ENCODE measurements around the gene PANK1.

Gene PANK1

DNA sequence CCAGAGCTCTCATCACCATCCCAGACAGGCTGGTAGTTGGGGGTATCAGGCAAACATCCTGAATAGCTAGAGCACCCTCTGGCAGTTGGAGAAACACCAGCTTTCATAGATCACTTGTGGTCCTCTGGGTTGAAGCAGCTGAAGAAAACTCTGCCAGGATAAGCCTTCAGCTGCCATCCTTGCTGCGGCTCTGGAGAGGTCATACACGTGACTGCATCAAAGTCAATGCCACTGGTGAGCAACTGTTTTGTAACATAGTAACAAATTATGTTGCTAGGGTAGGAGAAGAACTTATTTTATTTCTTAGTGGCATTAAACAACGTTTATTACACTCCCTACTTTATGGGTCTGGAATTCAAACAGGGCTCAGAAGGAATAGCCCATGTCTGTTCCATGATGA is 19.2 kb upstream of the PANK1 start:
- no peak overlapping the region for H3K4me3 ChIP-seq
- H3K36me3 ChIP-seq (replicated peaks): no peaks in the 10 kb centered on the region
- no peaks in the 10 kb centered on the region for H3K4me1 ChIP-seq
- in situ Hi-C loops (cut with MboI; ENCODE audit: low sequenced_read_pairs): no loop called here
- DNase-seq (ENCODE audit: low spot score in 2 of 2): no peak
- no peaks in the 10 kb centered on the region for H3K9me3 ChIP-seq
- no peaks in the 10 kb centered on the region for H3K27me3 ChIP-seq (ENCODE audit: low read depth)

DNA sequence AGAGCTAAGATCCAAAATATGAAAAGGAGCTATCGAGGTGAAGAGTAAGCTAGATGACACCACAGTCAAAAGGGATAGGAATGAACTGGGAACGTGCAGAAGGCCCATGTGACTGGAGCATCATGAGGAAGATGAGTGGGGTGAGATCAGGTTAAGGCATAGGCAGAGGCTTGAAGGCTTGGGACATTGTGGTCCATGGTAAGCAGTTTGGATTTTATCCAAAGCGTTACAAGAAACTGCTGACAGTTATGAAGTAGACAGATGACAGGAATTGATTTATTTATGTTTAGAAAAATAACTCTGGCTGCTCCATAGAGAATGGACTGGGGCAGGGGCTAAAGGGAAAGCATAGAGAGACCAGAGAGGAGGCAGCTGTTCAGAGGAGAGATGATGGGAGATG is 18.1 kb upstream of the PANK1 start:
- no peak overlapping the region for H3K4me3 ChIP-seq
- H3K4me1 ChIP-seq: no peaks in the 10 kb centered on the region
- no peaks in the 10 kb centered on the region for H3K36me3 ChIP-seq (replicated peaks)
- in situ Hi-C loops (cut with MboI; ENCODE audit: low sequenced_read_pairs): no loop called here
- no peaks in the 10 kb centered on the region for H3K9me3 ChIP-seq
- DNase-seq (ENCODE audit: low spot score in 2 of 2): no peak
- no peaks in the 10 kb centered on the region for H3K27me3 ChIP-seq (ENCODE audit: low read depth)

DNA sequence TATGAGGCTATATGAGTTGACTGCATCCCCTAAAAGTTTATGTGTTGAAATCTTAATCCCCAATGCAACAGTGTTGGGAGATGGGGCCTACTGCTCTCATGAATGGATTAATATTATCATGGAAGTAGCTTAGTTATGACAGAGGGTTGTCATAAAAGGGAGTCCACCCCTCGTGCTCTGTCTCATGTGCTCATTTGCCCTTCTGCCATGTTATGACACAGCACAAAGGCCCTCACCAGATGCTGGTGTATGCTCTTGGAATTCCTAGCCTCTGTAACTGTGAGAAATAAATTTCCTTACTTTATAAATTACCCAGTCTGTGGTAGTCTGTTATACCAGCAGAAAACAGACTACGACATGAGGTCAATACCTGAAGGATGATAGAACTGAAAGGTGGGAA is 17.6 kb upstream of the PANK1 start:
- no peak for DNase-seq (ENCODE audit: low spot score in 2 of 2)
- no peaks in the 10 kb centered on the region for H3K27me3 ChIP-seq (ENCODE audit: low read depth)
- no peak overlapping the region for H3K4me3 ChIP-seq
- no peaks in the 10 kb centered on the region for H3K9me3 ChIP-seq
- H3K36me3 ChIP-seq (replicated peaks): no peaks in the 10 kb centered on the region
- no peaks in the 10 kb centered on the region for H3K4me1 ChIP-seq
- in situ Hi-C loops (cut with MboI; ENCODE audit: low sequenced_read_pairs): no loop called here

DNA sequence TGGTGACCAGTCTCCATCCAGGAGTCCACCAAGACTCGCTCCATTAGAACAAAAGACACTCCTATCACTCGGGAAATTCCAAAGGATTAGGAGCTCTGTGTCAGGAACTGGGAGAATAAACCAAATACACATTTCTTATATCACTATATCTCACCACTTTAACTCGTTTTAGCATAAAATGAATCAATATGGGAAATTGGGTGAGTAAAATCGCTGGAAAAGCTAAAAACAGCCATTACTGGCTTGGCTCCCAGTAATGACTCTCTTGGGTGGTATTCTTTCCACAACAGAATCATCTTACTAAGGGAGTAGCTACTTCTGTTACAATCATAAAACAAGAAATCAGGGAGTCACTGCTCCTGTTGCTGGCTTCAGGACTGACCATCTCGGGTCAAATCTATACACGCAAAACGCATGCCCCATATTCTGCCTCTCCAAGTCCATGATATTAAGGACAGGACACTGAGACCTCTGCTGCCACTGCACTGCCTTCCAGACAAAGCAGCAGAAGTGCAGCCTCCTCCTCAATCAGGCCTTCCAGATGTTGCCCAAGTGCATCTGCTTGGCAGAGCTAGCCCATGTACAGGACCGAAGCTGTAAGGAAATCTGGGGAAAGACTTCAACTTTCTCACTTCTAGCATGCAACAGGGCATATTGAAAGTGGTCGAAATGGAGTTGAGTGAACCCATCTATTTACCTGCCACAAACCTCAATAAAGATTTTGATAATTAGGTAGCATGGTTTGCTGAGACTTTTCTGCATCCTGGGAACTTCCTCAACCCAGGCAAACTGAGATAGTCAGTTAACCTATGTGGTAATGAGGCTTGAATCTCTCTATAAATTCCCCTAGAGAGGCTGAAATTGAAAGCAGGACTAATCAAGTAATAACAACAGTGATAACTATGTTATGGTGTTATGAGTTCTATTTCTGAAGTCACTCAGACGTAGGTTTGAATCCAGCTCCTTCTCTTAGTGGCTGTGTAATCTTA is 14.4 kb upstream of the PANK1 start:
- Histone ChIP-seq H3K9me3 (no peaks in the 10 kb centered on the region), H3K4me1 (peaks cover 6% of the 10 kb centered on the region; the same call in 1 of the 2 replicates), H3K4me3 (no peak overlapping the region), H3K27me3 (ENCODE audit: low read depth) (no peaks in the 10 kb centered on the region), H3K36me3 (replicated peaks) (no peaks in the 10 kb centered on the region)
- DNase-seq (ENCODE audit: low spot score in 2 of 2): no peak
- in situ Hi-C loops (cut with MboI; ENCODE audit: low sequenced_read_pairs): no loop called here

DNA sequence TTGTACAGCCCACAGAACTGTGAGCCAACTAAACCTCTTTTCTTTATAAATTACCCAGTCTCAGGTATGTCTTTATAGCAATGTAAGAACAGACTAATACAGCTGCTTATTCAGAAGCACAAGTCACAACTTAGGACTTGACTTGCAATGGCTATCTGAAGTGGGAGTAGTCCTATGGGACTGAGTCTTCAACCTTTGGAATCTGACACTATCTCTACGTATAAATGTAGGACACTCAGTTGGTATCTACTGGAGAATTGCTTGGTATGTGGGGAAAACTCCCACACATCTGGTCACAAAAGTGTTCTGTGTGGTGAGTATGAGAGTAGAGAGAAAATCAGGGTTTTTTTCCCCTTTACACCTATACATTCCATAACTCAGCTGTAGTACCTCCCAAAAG is 12.3 kb upstream of the PANK1 start:
- Histone ChIP-seq H3K27me3 (ENCODE audit: low read depth) (no peaks in the 10 kb centered on the region), H3K9me3 (no peaks in the 10 kb centered on the region), H3K4me1 (peaks cover 6% of the 10 kb centered on the region; the same call in 1 of the 2 replicates), H3K4me3 (no peak overlapping the region), H3K36me3 (replicated peaks) (no peaks in the 10 kb centered on the region)
- in situ Hi-C loops (cut with MboI; ENCODE audit: low sequenced_read_pairs): no loop called here
- DNase-seq (ENCODE audit: low spot score in 2 of 2): no peak

DNA sequence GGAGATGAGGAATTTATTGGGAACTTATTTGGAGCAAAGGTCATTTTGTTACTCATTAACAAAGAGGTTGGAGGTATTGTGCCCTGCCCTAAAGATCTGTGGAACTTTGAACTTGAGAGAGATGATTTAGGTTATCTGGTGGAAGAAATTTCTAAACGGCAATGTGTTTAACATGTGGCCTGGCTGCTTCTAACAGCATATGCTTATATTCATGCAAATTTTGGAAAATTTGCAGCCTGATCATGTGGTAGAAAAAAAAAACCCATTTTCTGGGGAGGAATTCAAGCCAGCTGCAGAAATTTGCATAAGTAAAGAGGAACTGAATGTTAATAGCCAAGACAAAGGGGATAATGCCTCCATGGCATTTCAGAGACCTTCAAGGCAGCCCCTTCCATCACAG is 10.7 kb upstream of the PANK1 start:
- H3K4me3 ChIP-seq: no peak overlapping the region
- no peaks in the 10 kb centered on the region for H3K27me3 ChIP-seq (ENCODE audit: low read depth)
- no peaks in the 10 kb centered on the region for H3K9me3 ChIP-seq
- in situ Hi-C loops (cut with MboI; ENCODE audit: low sequenced_read_pairs): no loop called here
- DNase-seq (ENCODE audit: low spot score in 2 of 2): no peak
- H3K36me3 ChIP-seq (replicated peaks): no peaks in the 10 kb centered on the region
- H3K4me1 ChIP-seq: peaks cover 6% of the 10 kb centered on the region; the same call in 1 of the 2 replicates

DNA sequence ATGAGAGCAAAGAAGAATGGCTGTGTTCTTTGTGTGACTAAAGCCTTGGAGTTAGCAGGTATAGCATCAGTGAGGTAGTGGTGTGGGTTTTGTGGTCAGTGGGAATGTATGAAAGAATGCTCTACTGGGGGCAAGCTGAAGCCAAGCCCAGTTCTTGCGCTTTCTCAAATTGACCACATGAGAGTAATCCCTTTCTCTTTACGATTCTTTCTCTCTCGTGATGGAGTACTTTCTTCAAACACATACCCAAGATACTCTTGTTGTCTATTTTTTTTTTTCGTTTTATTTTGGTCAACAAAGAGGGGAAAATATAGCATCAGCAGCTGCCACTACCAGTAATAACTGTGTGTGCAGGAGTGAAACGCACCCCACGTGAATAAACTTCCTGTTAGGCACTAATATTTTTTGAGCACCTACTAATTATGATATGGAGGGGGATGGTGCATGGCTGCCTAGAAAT is 8.4 kb upstream of the PANK1 start:
- Histone ChIP-seq H3K36me3 (replicated peaks) (no peaks in the 10 kb centered on the region), H3K4me3 (no peak overlapping the region), H3K9me3 (no peaks in the 10 kb centered on the region), H3K4me1 (peaks cover 6% of the 10 kb centered on the region; the same call in 1 of the 2 replicates), H3K27me3 (ENCODE audit: low read depth) (no peaks in the 10 kb centered on the region)
- DNase-seq (ENCODE audit: low spot score in 2 of 2): no peak
- in situ Hi-C loops (cut with MboI; ENCODE audit: low sequenced_read_pairs): no loop called here

DNA sequence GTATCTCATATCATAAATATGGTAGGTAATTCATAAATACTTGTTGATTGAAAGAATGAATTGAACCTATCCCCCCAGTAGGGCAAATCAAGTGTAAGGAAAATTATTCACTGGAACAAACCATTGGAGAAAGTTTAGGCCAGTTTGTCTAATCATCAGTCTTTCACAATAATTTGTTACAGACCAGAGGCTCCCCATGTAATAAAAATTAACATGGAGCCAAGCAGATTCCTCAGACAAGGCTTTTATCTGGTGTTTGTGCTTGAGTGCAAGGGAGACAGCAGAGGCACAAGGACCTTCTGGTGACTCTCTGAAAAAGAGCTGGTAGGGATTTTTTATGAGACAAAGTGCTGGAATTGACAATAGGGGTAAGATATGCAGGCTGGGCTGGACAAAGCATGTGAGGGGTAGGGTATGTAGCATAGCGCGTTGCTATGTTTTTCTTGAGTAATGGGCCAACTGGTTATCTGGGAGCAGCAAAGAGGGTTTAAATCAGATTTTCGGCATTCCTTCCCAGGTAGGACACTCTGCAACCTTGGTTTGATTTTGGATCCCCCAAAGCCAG is 7.8 kb upstream of the PANK1 start:
- no peaks in the 10 kb centered on the region for H3K27me3 ChIP-seq (ENCODE audit: low read depth)
- no peaks in the 10 kb centered on the region for H3K9me3 ChIP-seq
- in situ Hi-C loops (cut with MboI; ENCODE audit: low sequenced_read_pairs): no loop called here
- H3K4me3 ChIP-seq: no peak overlapping the region
- H3K4me1 ChIP-seq: peaks cover 6% of the 10 kb centered on the region; the same call in 1 of the 2 replicates
- DNase-seq (ENCODE audit: low spot score in 2 of 2): no peak
- no peaks in the 10 kb centered on the region for H3K36me3 ChIP-seq (replicated peaks)

DNA sequence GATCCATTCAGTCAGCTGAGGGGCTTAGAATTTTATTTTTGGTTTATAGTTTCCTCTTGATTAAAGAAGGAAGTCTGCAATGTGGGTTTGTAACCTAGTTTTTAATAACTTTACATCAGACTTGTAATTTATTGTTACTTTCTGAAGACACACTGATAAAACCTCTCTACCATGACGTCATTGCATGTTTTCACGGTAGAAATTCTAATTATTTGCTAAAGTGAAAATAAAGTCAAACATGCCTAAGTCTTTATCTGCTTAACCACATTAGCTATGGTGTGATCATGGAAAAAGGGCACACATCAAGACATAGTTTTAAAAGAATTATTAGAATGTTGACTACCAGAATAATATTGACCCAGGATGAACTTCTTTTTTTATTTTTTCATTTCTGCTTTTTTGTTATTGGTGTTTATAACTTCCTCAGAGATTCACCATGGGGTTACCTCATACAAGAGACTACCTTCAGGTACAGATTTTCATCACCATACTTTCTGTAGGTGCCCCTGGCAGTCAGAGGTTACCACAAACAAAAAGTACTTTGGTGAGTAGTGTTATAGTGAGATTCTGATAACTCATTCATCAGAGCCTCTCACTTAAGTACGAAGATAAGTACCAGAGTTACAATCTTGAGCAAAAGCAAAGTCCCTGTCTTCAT is 7.0 kb upstream of the PANK1 start:
- peaks cover 11% of the 10 kb centered on the region for H3K4me1 ChIP-seq
- H3K9me3 ChIP-seq: no peaks in the 10 kb centered on the region
- no peaks in the 10 kb centered on the region for H3K36me3 ChIP-seq (replicated peaks)
- in situ Hi-C loops (cut with MboI; ENCODE audit: low sequenced_read_pairs): no loop called here
- H3K4me3 ChIP-seq: no peak overlapping the region
- H3K27me3 ChIP-seq (ENCODE audit: low read depth): no peaks in the 10 kb centered on the region
- no peak for DNase-seq (ENCODE audit: low spot score in 2 of 2)

DNA sequence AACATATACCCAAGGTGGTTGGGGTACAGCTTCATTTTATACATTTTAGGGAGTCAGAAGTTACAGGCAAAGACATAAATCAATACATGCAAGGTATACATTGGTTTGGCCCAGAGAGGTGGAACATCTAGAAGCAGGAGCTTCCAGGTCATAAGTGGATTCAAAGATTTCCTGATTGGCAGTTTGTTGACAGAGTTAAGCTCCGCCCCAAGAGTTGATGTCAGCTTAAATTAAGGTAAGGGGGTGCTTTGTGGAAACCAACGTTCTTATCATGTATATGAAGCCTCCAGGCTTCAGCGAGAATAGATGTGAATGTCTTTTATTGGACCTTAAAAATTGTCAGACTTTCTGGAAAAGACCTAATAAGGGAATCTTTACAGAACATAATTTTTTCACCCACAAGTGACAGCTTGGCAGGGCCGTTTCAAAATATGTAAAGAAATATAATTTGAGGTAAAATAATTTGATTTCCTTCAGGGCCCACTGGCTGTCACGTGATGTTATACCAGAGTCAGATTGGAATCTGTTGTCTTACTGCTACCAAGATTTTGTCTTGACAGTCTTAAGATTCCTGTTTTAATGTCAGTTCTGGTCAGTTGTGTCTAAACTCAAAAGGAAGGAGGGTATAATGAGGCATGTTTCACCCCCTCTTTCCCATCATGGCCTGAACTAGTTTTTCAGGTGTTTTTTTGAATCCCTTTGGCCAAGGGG is 6.3 kb upstream of the PANK1 start:
- Histone ChIP-seq H3K9me3 (no peaks in the 10 kb centered on the region), H3K4me3 (no peak overlapping the region), H3K36me3 (replicated peaks) (no peaks in the 10 kb centered on the region), H3K4me1 (peaks cover 18% of the 10 kb centered on the region), H3K27me3 (ENCODE audit: low read depth) (no peaks in the 10 kb centered on the region)
- in situ Hi-C loops (cut with MboI; ENCODE audit: low sequenced_read_pairs): no loop called here
- no peak for DNase-seq (ENCODE audit: low spot score in 2 of 2)

DNA sequence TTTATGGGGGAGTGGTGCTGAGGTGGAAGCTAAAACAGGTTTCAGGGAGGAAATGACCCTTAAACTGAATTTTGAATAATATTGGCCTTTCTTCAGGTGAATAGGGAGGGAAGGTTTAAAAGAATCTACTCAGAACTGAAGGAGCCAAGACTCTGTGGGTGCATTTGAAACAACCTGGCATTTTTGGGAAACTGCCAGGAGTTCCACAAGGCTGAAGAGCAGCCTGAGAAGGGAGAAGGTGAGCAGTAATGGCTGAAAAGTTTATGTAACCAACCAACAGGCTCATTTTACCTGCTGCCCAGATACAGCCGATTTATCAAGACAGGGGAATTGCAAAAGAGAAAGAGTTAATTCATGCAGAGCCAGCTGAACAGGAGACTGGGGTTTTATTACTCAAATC is 4.0 kb upstream of the PANK1 start:
- Histone ChIP-seq H3K27me3 (ENCODE audit: low read depth) (no peaks in the 10 kb centered on the region), H3K4me1 (peaks cover 24% of the 10 kb centered on the region), H3K9me3 (no peaks in the 10 kb centered on the region), H3K4me3 (no peak overlapping the region), H3K36me3 (replicated peaks) (no peaks in the 10 kb centered on the region)
- in situ Hi-C loops (cut with MboI; ENCODE audit: low sequenced_read_pairs): no loop called here
- no peak for DNase-seq (ENCODE audit: low spot score in 2 of 2)

DNA sequence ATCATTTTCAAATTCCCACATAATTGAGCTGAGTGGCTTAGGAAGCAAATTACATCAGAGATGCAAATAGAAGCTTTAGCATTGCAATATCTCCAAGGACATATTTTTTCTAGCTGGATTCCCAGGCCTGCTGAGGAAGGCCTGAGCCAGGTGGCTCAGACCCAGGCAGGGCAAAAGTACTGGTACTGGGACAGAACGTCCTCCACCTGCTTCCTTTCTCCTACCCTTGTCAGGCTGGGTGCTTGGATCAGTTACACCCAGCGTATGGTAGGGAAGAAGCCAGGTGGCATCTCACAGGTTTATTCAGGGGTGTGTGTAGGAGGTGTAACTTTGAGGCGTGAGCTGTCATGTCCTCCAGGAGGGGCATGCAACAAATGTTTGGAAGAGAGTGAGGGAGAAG is 3.0 kb upstream of the PANK1 start:
- H3K27me3 ChIP-seq (ENCODE audit: low read depth): no peaks in the 10 kb centered on the region
- no peaks in the 10 kb centered on the region for H3K9me3 ChIP-seq
- no peak for DNase-seq (ENCODE audit: low spot score in 2 of 2)
- in situ Hi-C loops (cut with MboI; ENCODE audit: low sequenced_read_pairs): no loop called here
- no peak overlapping the region for H3K4me3 ChIP-seq
- H3K36me3 ChIP-seq (replicated peaks): no peaks in the 10 kb centered on the region
- peaks cover 28% of the 10 kb centered on the region for H3K4me1 ChIP-seq

DNA sequence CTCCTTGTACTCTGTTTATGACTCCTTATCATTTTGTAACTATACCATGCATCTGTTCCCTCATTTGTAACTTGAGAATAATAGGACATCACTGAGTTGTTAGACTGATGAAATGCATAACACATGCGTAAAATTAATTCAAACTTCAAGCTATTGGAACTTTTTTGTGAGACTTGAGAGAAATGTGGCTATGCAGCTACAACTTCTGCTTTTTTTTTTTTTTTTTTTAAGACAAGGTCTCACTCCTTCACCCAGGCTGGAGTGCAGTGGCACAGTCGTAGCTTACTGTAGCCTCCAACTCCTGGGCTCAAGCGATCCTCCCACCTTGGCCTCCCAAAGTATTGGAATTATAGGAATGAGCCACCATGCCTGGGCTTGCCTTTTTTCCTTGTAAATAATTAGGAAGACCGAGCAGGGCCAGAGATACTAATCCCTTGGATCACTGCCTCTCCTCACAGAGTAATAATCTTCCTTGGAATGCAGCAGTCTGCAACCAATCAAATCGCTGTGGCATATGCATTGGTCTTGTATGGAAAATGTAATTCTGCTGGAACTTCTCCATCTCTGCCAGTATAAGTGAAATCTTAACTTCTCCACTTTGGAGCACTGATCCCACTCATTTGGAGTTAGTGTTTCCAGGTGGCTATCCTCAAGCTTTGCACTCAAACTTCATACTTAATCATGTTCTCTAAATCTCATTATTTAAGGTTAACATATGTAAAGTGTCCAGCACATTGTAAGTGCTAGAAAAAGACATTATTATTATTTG is 2.0 kb upstream of the PANK1 start:
- Histone ChIP-seq H3K9me3 (no peaks in the 10 kb centered on the region), H3K4me3 (no peak overlapping the region), H3K36me3 (replicated peaks) (no peaks in the 10 kb centered on the region), H3K4me1 (peaks cover 31% of the 10 kb centered on the region), H3K27me3 (ENCODE audit: low read depth) (no peaks in the 10 kb centered on the region)
- peak; percentile 66 to 82 for DNase-seq (ENCODE audit: low spot score in 2 of 2)
- in situ Hi-C loops (cut with MboI; ENCODE audit: low sequenced_read_pairs): no loop called here
